HAP-1 (cell line): ENCODE data around the gene RCSD1.
A peak's percentile ranks its signal among the peaks of the same experiment; 100 is the strongest.

ENCODE experiments used
- DNase-seq, 2 experiments: peaks; one replicate each; pipeline ENCODE4 v3.0.0-alpha.2; 2016 to 2020; ENCODE audit warnings: low spot score in 2 of 2
- H3K27me3 ChIP-seq: fragments of 250-450 bp; sonication (Bioruptor Pico); 2 replicates; pipeline ENCODE4 v1.5.1; 2020; ENCODE audit warnings: low read depth, mild to moderate bottlenecking, moderate library complexity
- H3K36me3 ChIP-seq: fragments of 250-450 bp; sonication (Bioruptor Pico); replicated peaks from 2 replicates; pipeline ENCODE4 v1.5.1; 2020; ENCODE audit warnings: mild to moderate bottlenecking
- H3K4me1 ChIP-seq: fragments of 250-450 bp; sonication (Bioruptor Pico); 2 replicates; pipeline ENCODE4 v1.5.1; 2020; ENCODE audit warnings: mild to moderate bottlenecking
- H3K4me3 ChIP-seq: fragments of 250-450 bp; sonication (Bioruptor Pico); 2 replicates; pipeline ENCODE4 v1.5.1; 2020; ENCODE audit warnings: mild to moderate bottlenecking, moderate library complexity
- H3K9me3 ChIP-seq: fragments of 250-450 bp; sonication (Bioruptor Pico); 2 replicates; pipeline ENCODE4 v1.5.1; 2020; ENCODE audit warnings: mild to moderate bottlenecking, moderate library complexity
- in situ Hi-C: fragments of 300-500 bp; cut with MboI; formaldehyde crosslinking; loops from 3 replicates; pipeline ENCODE4 v1.14.3; 2020; ENCODE audit warnings: low sequenced_read_pairs, inconsistent platforms, mixed read lengths

Gene RCSD1

GRCh38 chr1:167701510-167701909 is 71.5 kb downstream of the RCSD1 start:
- in situ Hi-C loops = no loop called here
- H3K9me3 ChIP-seq = no peaks in the 10 kb centered on the region
- no peak for DNase-seq
- no peaks in the 10 kb centered on the region for H3K36me3 ChIP-seq
- no peaks in the 10 kb centered on the region; the same call in none of the 2 replicates for H3K27me3 ChIP-seq
- no peaks in the 10 kb centered on the region for H3K4me1 ChIP-seq
- H3K4me3 ChIP-seq = no peak overlapping the region

GRCh38 chr1:167703557-167703956 is 73.5 kb downstream of the RCSD1 start:
- DNase-seq = no peak
- Histone ChIP-seq H3K4me1 (no peaks in the 10 kb centered on the region), H3K9me3 (no peaks in the 10 kb centered on the region), H3K27me3 (no peaks in the 10 kb centered on the region; the same call in none of the 2 replicates), H3K36me3 (no peaks in the 10 kb centered on the region), H3K4me3 (no peak overlapping the region)
- in situ Hi-C loops = no loop called here

GRCh38 chr1:167704715-167705114 is 74.7 kb downstream of the RCSD1 start:
- no peaks in the 10 kb centered on the region; the same call in none of the 2 replicates for H3K27me3 ChIP-seq
- no peak overlapping the region for H3K4me3 ChIP-seq
- H3K4me1 ChIP-seq = no peaks in the 10 kb centered on the region
- DNase-seq = no peak
- in situ Hi-C loops = no loop called here
- H3K9me3 ChIP-seq = no peaks in the 10 kb centered on the region
- no peaks in the 10 kb centered on the region for H3K36me3 ChIP-seq

GRCh38 chr1:167705250-167705649 is 75.2 kb downstream of the RCSD1 start:
- in situ Hi-C loops = no loop called here
- Histone ChIP-seq H3K27me3 (no peaks in the 10 kb centered on the region; the same call in none of the 2 replicates), H3K9me3 (no peaks in the 10 kb centered on the region), H3K4me3 (no peak overlapping the region), H3K36me3 (no peaks in the 10 kb centered on the region), H3K4me1 (no peaks in the 10 kb centered on the region)
- DNase-seq = no peak

GRCh38 chr1:167706363-167706762 is 76.3 kb downstream of the RCSD1 start:
- Histone ChIP-seq H3K9me3 (no peaks in the 10 kb centered on the region), H3K4me3 (no peak overlapping the region), H3K36me3 (no peaks in the 10 kb centered on the region), H3K4me1 (no peaks in the 10 kb centered on the region), H3K27me3 (no peaks in the 10 kb centered on the region; the same call in none of the 2 replicates)
- in situ Hi-C loops = no loop called here
- no peak for DNase-seq

GRCh38 chr1:167706931-167707877 is 77.2 kb downstream of the RCSD1 start:
- Histone ChIP-seq H3K27me3 (no peaks in the 10 kb centered on the region; the same call in none of the 2 replicates), H3K9me3 (no peaks in the 10 kb centered on the region), H3K4me3 (no peak overlapping the region), H3K4me1 (no peaks in the 10 kb centered on the region), H3K36me3 (no peaks in the 10 kb centered on the region)
- no peak for DNase-seq
- in situ Hi-C loops = no loop called here

- Histone ChIP-seq H3K9me3 (no peaks in the 10 kb centered on the region), H3K27me3 (no peaks in the 10 kb centered on the region; the same call in 1 of the 2 replicates), H3K36me3 (no peaks in the 10 kb centered on the region), H3K4me1 (no peaks in the 10 kb centered on the region), H3K4me3 (no peak overlapping the region)
- DNase-seq = no peak
- in situ Hi-C loops = no loop called here
These were observed 77.9 kb downstream of the RCSD1 start for GRCh38 chr1:167707942-167708341.

GRCh38 chr1:167708940-167709389 is 78.9 kb downstream of the RCSD1 start:
- Histone ChIP-seq H3K27me3 (no peaks in the 10 kb centered on the region), H3K4me3 (no peak overlapping the region), H3K36me3 (no peaks in the 10 kb centered on the region), H3K9me3 (no peaks in the 10 kb centered on the region), H3K4me1 (peaks cover 7% of the 10 kb centered on the region)
- in situ Hi-C loops = no loop called here
- DNase-seq = no peak

GRCh38 chr1:167710836-167711235 is 80.8 kb downstream of the RCSD1 start:
- H3K4me3 ChIP-seq = no peak overlapping the region
- H3K36me3 ChIP-seq = no peaks in the 10 kb centered on the region
- H3K4me1 ChIP-seq = peaks cover 8% of the 10 kb centered on the region
- no peak for DNase-seq
- in situ Hi-C loops = no loop called here
- H3K27me3 ChIP-seq = no peaks in the 10 kb centered on the region
- H3K9me3 ChIP-seq = no peaks in the 10 kb centered on the region

- no peaks in the 10 kb centered on the region for H3K36me3 ChIP-seq
- H3K9me3 ChIP-seq = no peaks in the 10 kb centered on the region
- H3K4me1 ChIP-seq = peaks cover 8% of the 10 kb centered on the region
- no peak overlapping the region for H3K4me3 ChIP-seq
- in situ Hi-C loops = no loop called here
- DNase-seq = no peak
- no peaks in the 10 kb centered on the region for H3K27me3 ChIP-seq
These were observed 81.8 kb downstream of the RCSD1 start for GRCh38 chr1:167711797-167712196.

GRCh38 chr1:167713330-167714081 is 83.5 kb downstream of the RCSD1 start:
- H3K27me3 ChIP-seq = no peaks in the 10 kb centered on the region
- DNase-seq = peak in 1 of 2 experiments; percentile 33
- in situ Hi-C loops = no loop called here

GRCh38 chr1:167714098-167714438 is 84.0 kb downstream of the RCSD1 start:
- H3K27me3 ChIP-seq = no peaks in the 10 kb centered on the region
- DNase-seq = peak; percentile 71 to 87
- in situ Hi-C loops = no loop called here
- peaks cover 8% of the 10 kb centered on the region for H3K4me1 ChIP-seq
- no peaks in the 10 kb centered on the region for H3K9me3 ChIP-seq
- peak overlapping the region; percentile 83 for H3K4me3 ChIP-seq
- no peaks in the 10 kb centered on the region for H3K36me3 ChIP-seq

More at GRCh38 chr1:167713330-167714081, 83.5 kb downstream of the RCSD1 start:
- Histone ChIP-seq H3K36me3 (no peaks in the 10 kb centered on the region), H3K9me3 (no peaks in the 10 kb centered on the region), H3K4me1 (peaks cover 8% of the 10 kb centered on the region), H3K4me3 (peak overlapping the region; percentile 83)

- no peaks in the 10 kb centered on the region for H3K36me3 ChIP-seq
- in situ Hi-C loops = no loop called here
- H3K9me3 ChIP-seq = no peaks in the 10 kb centered on the region
- DNase-seq = peak; percentile 73 to 92
- peaks cover 8% of the 10 kb centered on the region for H3K4me1 ChIP-seq
- H3K27me3 ChIP-seq = no peaks in the 10 kb centered on the region
- H3K4me3 ChIP-seq = peak overlapping the region; percentile 83
These were observed 84.6 kb downstream of the RCSD1 start for GRCh38 chr1:167714439-167715156.
